Measurements from ENCODE around the gene COL24A1.

COL24A1 gene

DNA sequence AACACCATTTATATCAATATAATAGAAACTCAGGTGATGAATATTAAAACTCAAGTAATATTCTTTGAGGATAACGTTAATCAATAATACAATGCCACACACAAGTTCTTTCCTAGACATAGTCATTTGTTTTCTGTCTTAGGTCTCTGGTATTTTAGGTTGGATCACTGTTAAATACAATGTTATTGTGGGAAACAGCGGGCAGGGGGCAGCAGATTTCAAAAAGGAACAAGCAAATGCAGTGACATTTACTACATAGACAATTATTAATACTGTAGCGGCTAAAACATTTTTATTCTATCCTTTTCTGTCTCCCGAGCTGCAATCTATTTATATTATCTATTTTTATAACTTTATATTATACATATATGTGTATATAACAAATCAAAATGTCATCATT is 261.9 kb downstream of the COL24A1 start:
- DNase-seq (ENCODE audit: low read depth): peak; percentile 54
- no peak for TF ChIP-seq CTCF (IDR thresholded peaks at IDR 0.05; ENCODE audit: insufficient read depth, low read depth, low read length, missing control alignments)
- H3K4me3 ChIP-seq (ENCODE audit: low read depth, low read length): no peak overlapping the region

- DNase-seq (ENCODE audit: low read depth): no peak
- no peak overlapping the region for H3K4me3 ChIP-seq (ENCODE audit: low read depth, low read length)
- no peak for TF ChIP-seq CTCF (IDR thresholded peaks at IDR 0.05; ENCODE audit: insufficient read depth, low read depth, low read length, missing control alignments)
Observed at GRCh38 chr1:85892366-85892765, 264.2 kb downstream of the COL24A1 start.

- no peak for DNase-seq (ENCODE audit: low read depth)
- no peak overlapping the region for H3K4me3 ChIP-seq (ENCODE audit: low read depth, low read length)
- TF ChIP-seq CTCF (IDR thresholded peaks at IDR 0.05; ENCODE audit: insufficient read depth, low read depth, low read length, missing control alignments): no peak
Observed at GRCh38 chr1:85889870-85890269, 266.7 kb downstream of the COL24A1 start.

DNA sequence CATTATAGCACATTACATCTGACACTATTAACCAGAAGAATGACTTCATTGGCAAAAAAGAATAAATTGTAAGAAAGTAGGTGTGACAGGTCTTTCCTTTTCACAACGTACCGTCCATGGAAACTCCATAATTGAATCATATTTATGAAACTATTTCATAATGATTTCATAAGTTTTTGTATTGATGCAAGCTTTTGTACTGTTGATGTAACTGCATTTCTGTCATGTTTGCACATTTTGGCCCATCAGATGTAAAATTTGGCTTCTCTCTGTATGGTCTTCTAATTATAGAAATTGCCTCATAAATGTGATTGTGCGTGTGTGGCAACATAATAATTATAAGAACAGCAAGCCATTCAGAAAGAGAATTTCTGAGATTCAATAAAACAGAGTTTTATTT is 267.7 kb downstream of the COL24A1 start:
- no peak for DNase-seq (ENCODE audit: low read depth)
- TF ChIP-seq CTCF (IDR thresholded peaks at IDR 0.05; ENCODE audit: insufficient read depth, low read depth, low read length, missing control alignments): no peak
- H3K4me3 ChIP-seq (ENCODE audit: low read depth, low read length): no peak overlapping the region

- DNase-seq (ENCODE audit: low read depth): peak; percentile 1
- no peak overlapping the region for H3K4me3 ChIP-seq (ENCODE audit: low read depth, low read length)
- TF ChIP-seq CTCF (IDR thresholded peaks at IDR 0.05; ENCODE audit: insufficient read depth, low read depth, low read length, missing control alignments): no peak
Observed at GRCh38 chr1:85884372-85885035, 272.1 kb downstream of the COL24A1 start.

DNA sequence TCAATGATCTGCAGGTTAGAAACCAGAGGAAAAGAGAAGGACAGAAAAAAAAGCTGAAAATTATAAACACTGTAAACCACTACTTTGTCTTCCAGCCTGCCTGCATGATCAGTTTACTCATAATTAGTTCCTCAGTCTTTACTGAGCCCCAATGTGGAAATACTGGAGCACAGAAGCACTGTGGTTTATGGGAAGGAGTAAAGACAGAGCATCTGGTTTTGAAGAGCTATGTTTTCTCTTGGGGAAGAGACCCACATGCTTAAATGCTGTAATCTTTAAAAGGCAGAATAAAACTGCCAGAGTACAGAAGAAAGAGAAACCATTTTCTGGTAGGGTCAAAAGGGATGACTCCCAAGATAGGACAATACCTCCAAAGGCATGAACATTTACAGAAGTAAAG is 289.4 kb downstream of the COL24A1 start:
- DNase-seq (ENCODE audit: low read depth): no peak
- TF ChIP-seq CTCF (IDR thresholded peaks at IDR 0.05; ENCODE audit: insufficient read depth, low read depth, low read length, missing control alignments): no peak

GRCh38 chr1:85865213-85865612 is 291.4 kb downstream of the COL24A1 start:
- no peak overlapping the region for H3K4me3 ChIP-seq (ENCODE audit: low read depth, low read length)

More for the DNA sequence above, 289.4 kb downstream of the COL24A1 start:
- H3K4me3 ChIP-seq (ENCODE audit: low read depth, low read length): no peak overlapping the region

More at GRCh38 chr1:85865213-85865612, 291.4 kb downstream of the COL24A1 start:
- no peak for DNase-seq (ENCODE audit: low read depth)
- no peak for TF ChIP-seq CTCF (IDR thresholded peaks at IDR 0.05; ENCODE audit: insufficient read depth, low read depth, low read length, missing control alignments)
